ENCODE data around the gene RANGAP1.

- TF ChIP-seq POLR2A (IDR thresholded peaks at IDR 0.05; ENCODE audit: low read depth, low read length): peak; percentile 89
- TF ChIP-seq POLR2AphosphoS5 (IDR thresholded peaks at IDR 0.05; ENCODE audit: low read depth, low read length): peak; percentile 87
Measured at GRCh38 chr22:41285820-41286638, at the start of gene RANGAP1.

Measured in GM12892 (cell line).